NB4 (cell line): ENCODE data around the gene MDGA2.

Experiments
- DNase-seq: peaks from one replicate; pipeline ENCODE4 v3.0.0; 2010; ENCODE audit warnings: low read depth
- H3K4me3 ChIP-seq: one replicate; pipeline ENCODE4 v1.5.1; 2011; ENCODE audit warnings: mild to moderate bottlenecking, low read depth, low read length, moderate library complexity
- CTCF ChIP-seq: IDR thresholded peaks from one replicate; pipeline ENCODE4 v1.5.1; 2012; ENCODE audit warnings: low read depth, low read length
- MYC ChIP-seq: IDR thresholded peaks from 2 replicates; pipeline ENCODE4 v1.6.1; 2011; ENCODE audit warnings: low read depth, low read length
- POLR2A ChIP-seq: IDR thresholded peaks from 2 replicates; pipeline ENCODE4 v1.6.1; 2011; ENCODE audit warnings: mild to moderate bottlenecking; ENCODE audit not compliant: insufficient read length; ENCODE audit errors: extremely low read depth
- TF ChIP-seq, protein P1 (sequence below): IDR thresholded peaks from 2 replicates; pipeline ENCODE4 v1.6.1; 2011; ENCODE audit warnings: low read depth, low read length

MDGA2 gene

DNA sequence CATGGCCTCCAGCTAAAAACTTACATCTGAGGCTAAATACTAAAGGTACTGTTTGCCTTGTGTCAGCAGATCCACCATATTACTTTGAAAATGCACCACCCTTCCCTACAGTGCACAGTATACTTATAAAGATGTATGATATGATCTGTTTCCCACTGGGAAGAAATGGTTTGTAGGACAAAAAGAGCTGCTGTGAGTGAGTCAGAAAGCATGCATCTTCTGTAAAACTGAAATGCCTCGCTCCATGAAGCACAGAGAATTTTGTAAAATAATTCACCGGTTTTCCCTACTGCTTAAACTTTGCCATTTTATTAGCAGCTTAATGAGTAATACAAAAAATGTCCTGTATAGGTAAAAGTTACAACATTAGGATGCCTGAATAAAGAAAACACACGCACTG lies 68.8 kb downstream of the MDGA2 start:
- no peak for DNase-seq
- TF ChIP-seq, protein P1, sequence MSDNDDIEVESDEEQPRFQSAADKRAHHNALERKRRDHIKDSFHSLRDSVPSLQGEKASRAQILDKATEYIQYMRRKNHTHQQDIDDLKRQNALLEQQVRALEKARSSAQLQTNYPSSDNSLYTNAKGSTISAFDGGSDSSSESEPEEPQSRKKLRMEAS = no peak
- no peak for TF ChIP-seq CTCF
- TF ChIP-seq MYC = no peak
- no peak for TF ChIP-seq POLR2A
- H3K4me3 ChIP-seq = no peak overlapping the region

DNA sequence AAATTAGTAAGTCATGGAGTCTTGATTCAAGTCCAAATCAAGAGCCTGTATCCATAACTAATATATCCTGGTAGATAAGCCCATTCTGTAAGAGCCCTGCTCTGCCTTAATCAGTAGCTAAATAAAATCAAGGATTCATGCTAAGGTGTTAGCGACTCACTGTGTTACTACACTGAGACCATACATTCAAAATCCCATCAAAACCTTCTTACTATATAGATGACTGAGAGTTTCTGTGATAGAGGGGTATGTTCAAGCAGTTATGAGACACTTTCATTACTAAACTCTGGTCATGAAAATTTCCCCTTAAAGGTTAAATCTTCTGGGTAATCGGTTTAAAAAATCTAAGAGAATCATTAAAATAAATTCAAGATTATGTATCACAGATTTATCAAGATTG lies 78.5 kb downstream of the MDGA2 start:
- TF ChIP-seq, protein P1 = no peak
- no peak for TF ChIP-seq POLR2A
- no peak for TF ChIP-seq CTCF
- TF ChIP-seq MYC = no peak
- H3K4me3 ChIP-seq = no peak overlapping the region
- DNase-seq = no peak

GRCh38 chr14:47596232-47596631 lies 79.2 kb downstream of the MDGA2 start:
- H3K4me3 ChIP-seq = no peak overlapping the region
- no peak for DNase-seq
- TF ChIP-seq CTCF = no peak
- TF ChIP-seq POLR2A = no peak

- TF ChIP-seq POLR2A = no peak
- TF ChIP-seq, protein P1 = no peak
- no peak overlapping the region for H3K4me3 ChIP-seq
- no peak for DNase-seq
These were observed 79.9 kb downstream of the MDGA2 start for GRCh38 chr14:47595552-47595951.

DNA sequence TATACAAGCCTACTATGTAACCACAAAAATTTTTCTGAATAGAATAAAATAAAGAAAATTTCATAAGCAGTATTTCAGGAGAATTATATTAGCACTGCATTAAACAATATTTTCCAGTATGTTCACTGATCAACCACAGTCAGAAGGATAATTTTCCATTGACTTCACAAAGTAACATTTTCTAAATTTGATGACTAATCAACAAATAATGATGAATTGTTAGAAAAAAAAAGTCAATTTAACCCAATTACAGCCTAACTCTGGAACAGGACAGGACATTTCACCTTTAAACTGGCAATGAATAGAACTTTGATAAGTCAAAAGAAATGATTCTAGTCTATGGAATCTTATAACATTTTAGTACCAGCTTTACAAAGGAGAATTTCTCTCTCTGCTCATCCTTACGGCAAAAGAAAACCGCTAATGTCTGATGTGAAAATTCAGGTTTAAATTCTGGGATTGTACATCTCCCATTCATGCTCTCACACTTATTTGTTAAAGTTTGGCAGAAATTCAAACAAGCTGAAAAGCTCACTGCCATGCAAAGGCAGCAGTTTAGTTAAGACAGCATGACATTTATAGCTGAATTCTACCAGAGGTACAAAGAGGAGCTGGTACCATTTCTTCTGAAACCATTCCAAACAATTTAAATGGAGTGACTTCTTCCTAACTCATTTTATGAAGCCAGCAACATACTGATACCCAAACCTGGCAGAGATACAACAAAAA lies 84.5 kb downstream of the MDGA2 start:
- DNase-seq = no peak
- TF ChIP-seq, protein P1 = no peak
- TF ChIP-seq MYC (no peak), POLR2A (no peak), CTCF (no peak)
- H3K4me3 ChIP-seq = no peak overlapping the region

- no peak for DNase-seq
These were observed 90.0 kb downstream of the MDGA2 start for GRCh38 chr14:47585447-47585846.

More at GRCh38 chr14:47585447-47585846, 90.0 kb downstream of the MDGA2 start:
- H3K4me3 ChIP-seq = no peak overlapping the region
- TF ChIP-seq CTCF = no peak
- no peak for TF ChIP-seq MYC
- no peak for TF ChIP-seq POLR2A
- TF ChIP-seq, protein P1 = no peak
